AG04450 (cell line): ENCODE results near the gene ITPRIPL2. TPM values are rescaled to one million over a fixed set of nuclear protein-coding genes. Genes with fewer than 3 reads are reported as not detected.

Source experiments
- CTCF ChIA-PET: fragments of 300-600, 350-600 bp; formaldehyde crosslinking; extraction: SDS; loops from one replicate; lab custom pipeline; 2022; ENCODE audit warnings: antibody characterized with exemption, inconsistent platforms; lab: Charles Lee
- POLR2A ChIA-PET: fragments of 350-600 bp; formaldehyde crosslinking; extraction: SDS; loops from one replicate; lab custom pipeline; 2021; ENCODE audit warnings: antibody characterized with exemption, inconsistent platforms; lab: Yijun Ruan, JAX
- DNase-seq: peaks from one replicate; pipeline ENCODE4 v3.0.0-alpha.2; 2011; ENCODE audit warnings: low read depth, low spot score
- H3K27ac ChIP-seq: one replicate; pipeline ENCODE4 v1.5.1; 2012; ENCODE audit warnings: low read depth, low read length, control low read depth
- H3K27me3 ChIP-seq: one replicate; pipeline ENCODE4 v1.6.0; 2012; ENCODE audit warnings: low read length; ENCODE audit not compliant: control insufficient read depth, insufficient read depth
- H3K4me3 ChIP-seq: 2 replicates; pipeline ENCODE4 v1.5.1; 2011; ENCODE audit warnings: mild to moderate bottlenecking, low read depth, low read length, control low read depth
- H3K9me3 ChIP-seq: 2 replicates; pipeline ENCODE4 v1.5.1; 2012; ENCODE audit warnings: low read length; ENCODE audit not compliant: control insufficient read depth, insufficient read depth
- polyA plus RNA-seq: library from polyadenylated mRNA; depleted of rRNA; stranded (reverse); fragments of >200 nt; gene quantifications from 2 replicates; pipeline ENCODE4 v1.2.3, GENCODE V29; 2011
- TF ChIP-seq, protein P1 (sequence below): IDR thresholded peaks from 2 replicates; pipeline ENCODE4 v1.5.1; 2011; ENCODE audit warnings: low read depth, low read length, control low read depth, inconsistent platforms

ITPRIPL2 gene
- polyA plus RNA-seq, 1 experiment, result 16.3 TPM

DNA sequence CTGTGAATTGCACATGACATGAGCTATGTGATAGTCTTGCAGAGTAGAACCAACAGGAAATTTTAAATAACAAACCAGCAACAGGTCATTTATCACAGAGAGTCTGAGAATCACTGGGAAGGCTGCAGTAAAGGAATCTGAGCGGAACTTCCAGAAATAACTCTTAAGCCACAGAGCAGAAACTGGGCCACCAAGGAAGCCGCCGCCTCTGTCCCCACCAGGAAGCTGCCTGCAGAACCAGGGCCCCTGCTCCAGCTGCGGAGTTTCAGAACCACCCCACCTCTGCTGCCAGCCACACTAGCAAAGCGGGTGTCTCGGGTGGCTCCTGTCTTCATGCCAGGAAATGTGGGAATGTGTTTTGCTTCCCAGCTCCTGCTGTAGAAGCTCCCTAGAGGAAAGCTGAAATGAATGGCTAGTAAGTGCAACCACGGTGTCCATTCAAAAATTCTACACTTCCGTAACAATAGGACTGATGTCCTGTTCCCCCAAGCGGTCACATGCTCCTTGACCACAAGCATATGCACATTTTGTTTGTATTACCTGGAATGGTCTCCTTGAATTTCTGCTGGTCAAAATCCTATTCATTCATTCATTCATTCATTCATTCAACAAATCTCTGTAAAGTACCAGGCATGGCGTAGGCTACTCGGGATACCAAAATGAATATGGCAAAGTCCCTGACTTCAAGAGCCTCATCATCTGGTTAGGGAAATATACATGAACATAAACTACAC lies 7.7 kb upstream of the ITPRIPL2 start:
- TF ChIP-seq, protein P1, sequence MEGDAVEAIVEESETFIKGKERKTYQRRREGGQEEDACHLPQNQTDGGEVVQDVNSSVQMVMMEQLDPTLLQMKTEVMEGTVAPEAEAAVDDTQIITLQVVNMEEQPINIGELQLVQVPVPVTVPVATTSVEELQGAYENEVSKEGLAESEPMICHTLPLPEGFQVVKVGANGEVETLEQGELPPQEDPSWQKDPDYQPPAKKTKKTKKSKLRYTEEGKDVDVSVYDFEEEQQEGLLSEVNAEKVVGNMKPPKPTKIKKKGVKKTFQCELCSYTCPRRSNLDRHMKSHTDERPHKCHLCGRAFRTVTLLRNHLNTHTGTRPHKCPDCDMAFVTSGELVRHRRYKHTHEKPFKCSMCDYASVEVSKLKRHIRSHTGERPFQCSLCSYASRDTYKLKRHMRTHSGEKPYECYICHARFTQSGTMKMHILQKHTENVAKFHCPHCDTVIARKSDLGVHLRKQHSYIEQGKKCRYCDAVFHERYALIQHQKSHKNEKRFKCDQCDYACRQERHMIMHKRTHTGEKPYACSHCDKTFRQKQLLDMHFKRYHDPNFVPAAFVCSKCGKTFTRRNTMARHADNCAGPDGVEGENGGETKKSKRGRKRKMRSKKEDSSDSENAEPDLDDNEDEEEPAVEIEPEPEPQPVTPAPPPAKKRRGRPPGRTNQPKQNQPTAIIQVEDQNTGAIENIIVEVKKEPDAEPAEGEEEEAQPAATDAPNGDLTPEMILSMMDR, result no peak
- Histone ChIP-seq H3K9me3 (no peaks in the 10 kb centered on the region), H3K27ac (no peak overlapping the region), H3K27me3 (no peaks in the 10 kb centered on the region), H3K4me3 (no peak overlapping the region)
- ChIA-PET CTCF (interaction anchor here (1.0 to 3.1 kb wide), 3 partner anchors 20 to 386 kb away, joined by 3 to 17 read pairs (median 6); no protein-coding TSS in a partner anchor), POLR2A (interaction anchor here (1.4 kb wide), 1 partner anchor 305 kb away, joined by 3 read pairs; the partner anchor contains the start of gene ARL6IP1)
- no peak for DNase-seq

DNA sequence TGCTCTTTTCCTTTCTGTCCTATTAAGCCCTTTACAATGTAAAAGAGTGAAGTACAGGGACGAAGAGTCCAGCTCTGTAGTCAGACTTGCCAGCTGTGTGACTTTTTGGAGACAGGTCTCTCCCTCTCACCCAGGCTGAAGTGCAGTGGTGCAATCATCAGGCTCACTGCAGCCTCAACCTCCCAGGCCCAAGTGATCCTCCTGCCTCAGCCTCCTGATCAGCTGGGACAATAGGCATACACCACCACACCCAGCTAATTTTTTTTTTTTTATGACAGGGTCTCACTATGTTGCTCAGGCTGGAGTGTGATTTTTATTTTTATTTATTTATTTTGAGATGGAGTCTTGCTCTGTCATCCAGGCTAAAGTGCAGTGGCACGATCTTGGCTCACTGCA lies 7.1 kb upstream of the ITPRIPL2 start:
- Histone ChIP-seq H3K9me3 (no peaks in the 10 kb centered on the region), H3K4me3 (no peak overlapping the region), H3K27ac (no peak overlapping the region), H3K27me3 (no peaks in the 10 kb centered on the region)
- CTCF ChIA-PET, result interaction anchor here (3.1 kb wide), 1 partner anchor 20 kb away, joined by 17 read pairs; no protein-coding TSS in a partner anchor
- no peak for DNase-seq
- POLR2A ChIA-PET, result interaction anchor here (1.4 kb wide), 1 partner anchor 306 kb away, joined by 3 read pairs; the partner anchor contains the start of gene ARL6IP1
- TF ChIP-seq, protein P1, result no peak

DNA sequence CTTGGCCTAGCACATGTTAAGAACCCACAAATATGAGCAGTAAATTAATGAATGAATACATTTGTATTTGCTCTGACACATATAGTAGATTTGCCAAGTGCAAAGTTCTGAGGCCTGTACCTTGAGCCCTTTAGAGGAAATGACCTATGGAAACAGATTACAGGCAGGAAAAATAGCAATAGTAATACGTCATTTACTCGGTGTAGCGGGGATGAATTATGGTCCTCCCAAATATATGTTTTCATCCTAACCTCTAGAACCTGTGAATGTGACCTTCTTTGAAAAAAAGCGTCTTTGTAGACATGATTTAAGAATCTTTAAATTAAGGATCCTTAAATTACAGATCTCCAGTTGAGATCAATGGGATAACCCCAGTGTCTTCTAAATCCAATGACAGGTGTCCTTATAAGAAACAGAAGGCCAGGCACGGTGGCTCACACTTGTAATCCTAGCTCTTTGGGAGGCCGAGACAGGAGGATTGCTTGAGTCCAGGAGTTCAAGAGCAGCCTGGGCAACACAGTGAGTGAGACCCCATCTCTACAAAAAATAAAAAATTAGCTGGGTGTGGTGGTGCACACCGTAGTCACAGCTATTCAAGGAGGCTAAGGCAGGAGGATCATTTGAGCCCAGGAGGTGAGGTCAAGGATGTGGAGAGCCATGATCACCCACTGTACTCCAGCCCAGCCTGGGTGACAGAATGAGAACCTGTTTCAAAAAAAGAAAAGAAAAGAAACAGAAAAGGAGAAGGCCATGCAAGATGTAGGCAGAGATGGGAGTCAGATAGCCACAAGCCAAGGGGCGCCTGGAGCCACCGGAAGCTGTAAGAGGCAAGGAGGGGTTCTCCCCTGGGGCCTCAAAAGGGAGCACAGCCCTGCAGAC lies 5.1 kb upstream of the ITPRIPL2 start:
- DNase-seq, result no peak
- H3K4me3 ChIP-seq, result no peak overlapping the region
- TF ChIP-seq, protein P1, result no peak
- no peak overlapping the region for H3K27ac ChIP-seq
- no peaks in the 10 kb centered on the region for H3K27me3 ChIP-seq
- H3K9me3 ChIP-seq, result no peaks in the 10 kb centered on the region
- POLR2A ChIA-PET, result no interaction called here
- CTCF ChIA-PET, result interaction anchor here (1.1 kb wide), 1 partner anchor 799 kb away, joined by 3 read pairs; no protein-coding TSS in a partner anchor

DNA sequence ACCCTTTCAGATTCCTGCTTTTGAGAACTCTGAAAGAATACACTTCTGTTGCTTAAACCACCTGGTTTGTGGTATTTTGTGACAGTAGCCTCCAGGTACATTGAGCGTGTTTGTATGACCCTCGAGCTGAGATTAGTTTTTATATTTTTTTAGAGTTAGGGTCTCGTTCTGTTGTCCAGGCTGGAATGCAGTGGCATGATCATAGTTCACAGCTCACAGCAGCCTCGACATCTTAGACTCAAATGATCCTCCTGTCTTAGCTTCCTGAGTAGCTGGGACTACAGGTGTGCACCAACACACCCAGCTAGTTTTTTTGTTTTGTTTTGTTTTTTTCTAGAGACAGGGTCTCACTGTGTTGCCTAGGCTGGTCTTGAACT lies 4.5 kb upstream of the ITPRIPL2 start:
- H3K27me3 ChIP-seq, result no peaks in the 10 kb centered on the region
- CTCF ChIA-PET, result no interaction called here
- no peaks in the 10 kb centered on the region for H3K9me3 ChIP-seq
- DNase-seq, result no peak
- H3K4me3 ChIP-seq, result no peak overlapping the region
- TF ChIP-seq, protein P1, result no peak
- H3K27ac ChIP-seq, result no peak overlapping the region
- POLR2A ChIA-PET, result no interaction called here
